PFSK-1 (cell line): ENCODE results near the gene FSTL4.

Experiments used
- POLR2AphosphoS5 ChIP-seq: IDR thresholded peaks from 2 replicates; pipeline ENCODE4 v1.6.1; 2012; ENCODE audit warnings: low read depth, mild to moderate bottlenecking, control low read depth, low read length, moderate library complexity
- REST ChIP-seq, 2 experiments: IDR thresholded peaks; 2 replicates each; pipeline versions ENCODE4 v1.6.1 to v1.8.0; 2011 to 2012; ENCODE audit warnings: low read depth in 2 of 2, low read length in 2 of 2, control low read depth in 1 of 2, inconsistent platforms in 1 of 2, mild to moderate bottlenecking in 1 of 2, moderate library complexity in 1 of 2; ENCODE audit not compliant: insufficient read depth in 1 of 2
- SIN3A ChIP-seq: IDR thresholded peaks from 2 replicates; pipeline ENCODE4 v1.6.1; 2012; ENCODE audit warnings: mild to moderate bottlenecking, low read length, moderate library complexity, borderline replicate concordance; ENCODE audit not compliant: insufficient read depth
- TAF1 ChIP-seq: IDR thresholded peaks from 2 replicates; pipeline ENCODE4 v1.6.1; 2012; ENCODE audit warnings: low read length, control low read depth, borderline replicate concordance; ENCODE audit not compliant: insufficient read depth

GRCh38 chr5:133337795-133338445, 274.4 kb downstream of the FSTL4 start:
- TF ChIP-seq POLR2AphosphoS5 (no peak), REST (IDR thresholded peaks at IDR 0.05; ENCODE audit: insufficient read depth in 1 of 2, low read depth in 2 of 2, low read length in 2 of 2) (no peak), SIN3A (no peak), TAF1 (no peak)
